ENCODE measurements around the gene HOXC6. TPM values are rescaled to one million over a fixed set of nuclear protein-coding genes. Genes with fewer than 3 reads are reported as not detected.

HOXC6 gene
- total and polyA plus RNA-seq, 8 donors = 0.46 to 2.0 (median 1.0) TPM; not detected in 5

DNA sequence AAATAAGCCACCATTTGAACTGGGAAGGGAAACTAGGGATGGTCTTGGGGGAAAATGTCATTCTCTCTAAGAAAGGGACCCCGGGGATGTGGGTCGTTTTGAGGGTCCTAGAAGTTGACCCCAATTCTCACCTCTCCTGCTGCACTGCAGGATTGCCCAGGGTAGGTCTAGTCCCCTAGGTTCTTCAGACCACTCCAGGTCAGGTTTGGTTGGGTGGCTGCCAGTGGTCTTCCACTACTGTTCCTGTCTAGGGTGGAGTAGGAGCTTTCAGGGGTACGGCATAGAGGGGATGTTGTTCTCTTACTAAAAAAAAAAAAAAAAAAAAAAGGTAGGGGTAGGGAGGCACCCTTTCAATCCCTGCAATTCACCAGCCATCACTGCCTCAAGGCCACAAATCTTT is 12.2 kb upstream of the HOXC6 start:
- peaks cover 40 to 100% (median 97%) of the 10 kb centered on the region in 3 donors for H3K27me3 ChIP-seq
- H3K36me3 ChIP-seq = no peaks in the 10 kb centered on the region
- peaks cover 0 to 5% (median 0%) of the 10 kb centered on the region in 4 donors for H3K9me3 ChIP-seq
- no peak for DNase-seq
- 4 to 19% (median 9%) methylated on average over 3 of the region's 3 CpGs for WGBS, 5 donors
- H3K27ac ChIP-seq = no peak overlapping the region
- H3K4me3 ChIP-seq = no peak overlapping the region
- intact Hi-C loops (cut with DNase I; ENCODE audit: low total_unique reads) = no loop called here
- TF ChIP-seq EP300 (IDR thresholded peaks at IDR 0.05) = no peak
- no peak for TF ChIP-seq POLR2AphosphoS5 (IDR thresholded peaks at IDR 0.05)
- TF ChIP-seq, protein P1, sequence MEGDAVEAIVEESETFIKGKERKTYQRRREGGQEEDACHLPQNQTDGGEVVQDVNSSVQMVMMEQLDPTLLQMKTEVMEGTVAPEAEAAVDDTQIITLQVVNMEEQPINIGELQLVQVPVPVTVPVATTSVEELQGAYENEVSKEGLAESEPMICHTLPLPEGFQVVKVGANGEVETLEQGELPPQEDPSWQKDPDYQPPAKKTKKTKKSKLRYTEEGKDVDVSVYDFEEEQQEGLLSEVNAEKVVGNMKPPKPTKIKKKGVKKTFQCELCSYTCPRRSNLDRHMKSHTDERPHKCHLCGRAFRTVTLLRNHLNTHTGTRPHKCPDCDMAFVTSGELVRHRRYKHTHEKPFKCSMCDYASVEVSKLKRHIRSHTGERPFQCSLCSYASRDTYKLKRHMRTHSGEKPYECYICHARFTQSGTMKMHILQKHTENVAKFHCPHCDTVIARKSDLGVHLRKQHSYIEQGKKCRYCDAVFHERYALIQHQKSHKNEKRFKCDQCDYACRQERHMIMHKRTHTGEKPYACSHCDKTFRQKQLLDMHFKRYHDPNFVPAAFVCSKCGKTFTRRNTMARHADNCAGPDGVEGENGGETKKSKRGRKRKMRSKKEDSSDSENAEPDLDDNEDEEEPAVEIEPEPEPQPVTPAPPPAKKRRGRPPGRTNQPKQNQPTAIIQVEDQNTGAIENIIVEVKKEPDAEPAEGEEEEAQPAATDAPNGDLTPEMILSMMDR (IDR thresholded peaks at IDR 0.05) = no peak
- no peak for TF ChIP-seq POLR2A (IDR thresholded peaks at IDR 0.05)
- peaks cover 28 to 59% (median 47%) of the 10 kb centered on the region in 4 donors for H3K4me1 ChIP-seq

DNA sequence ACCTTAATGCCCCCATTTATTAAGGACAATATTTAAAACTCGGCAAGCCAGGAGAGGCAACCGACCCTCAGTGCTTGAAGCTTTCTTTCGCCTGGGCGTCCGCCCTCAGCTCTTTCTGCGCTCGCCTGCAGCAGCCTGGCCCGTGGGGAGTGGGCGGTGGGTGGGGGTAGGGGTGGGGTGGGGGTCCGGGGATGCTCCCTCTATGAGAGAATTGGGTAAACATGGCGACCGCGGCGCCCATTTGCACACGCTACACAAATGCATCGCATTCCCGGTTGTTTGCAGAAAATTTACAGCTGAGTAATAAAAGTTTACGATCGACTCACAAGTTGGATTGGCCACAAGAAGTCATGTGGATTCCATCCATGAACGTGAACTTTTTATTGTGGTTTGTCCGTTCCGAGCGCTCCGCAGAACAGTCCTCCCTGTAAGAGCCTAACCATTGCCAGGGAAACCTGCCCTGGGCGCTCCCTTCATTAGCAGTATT is 11.7 kb upstream of the HOXC6 start:
- peak in 1 of 2 donors; percentile 37 for DNase-seq
- Histone ChIP-seq H3K27me3 (peaks cover 40 to 100% (median 97%) of the 10 kb centered on the region in 3 donors), H3K27ac (no peak overlapping the region), H3K36me3 (no peaks in the 10 kb centered on the region), H3K9me3 (peaks cover 0 to 5% (median 0%) of the 10 kb centered on the region in 4 donors), H3K4me1 (peaks cover 28 to 55% (median 45%) of the 10 kb centered on the region in 4 donors), H3K4me3 (peak overlapping the region in 1 of 4 donors; percentile 55)
- intact Hi-C loops (cut with DNase I; ENCODE audit: low total_unique reads) = no loop called here
- TF ChIP-seq POLR2AphosphoS5 (IDR thresholded peaks at IDR 0.05) (no peak), POLR2A (IDR thresholded peaks at IDR 0.05) (no peak), EP300 (IDR thresholded peaks at IDR 0.05) (no peak)
- TF ChIP-seq, protein P1 (IDR thresholded peaks at IDR 0.05) = no peak
- 4 to 9% (median 7%) methylated on average over 22 to 25 of the region's 25 CpGs for WGBS, 5 donors

DNA sequence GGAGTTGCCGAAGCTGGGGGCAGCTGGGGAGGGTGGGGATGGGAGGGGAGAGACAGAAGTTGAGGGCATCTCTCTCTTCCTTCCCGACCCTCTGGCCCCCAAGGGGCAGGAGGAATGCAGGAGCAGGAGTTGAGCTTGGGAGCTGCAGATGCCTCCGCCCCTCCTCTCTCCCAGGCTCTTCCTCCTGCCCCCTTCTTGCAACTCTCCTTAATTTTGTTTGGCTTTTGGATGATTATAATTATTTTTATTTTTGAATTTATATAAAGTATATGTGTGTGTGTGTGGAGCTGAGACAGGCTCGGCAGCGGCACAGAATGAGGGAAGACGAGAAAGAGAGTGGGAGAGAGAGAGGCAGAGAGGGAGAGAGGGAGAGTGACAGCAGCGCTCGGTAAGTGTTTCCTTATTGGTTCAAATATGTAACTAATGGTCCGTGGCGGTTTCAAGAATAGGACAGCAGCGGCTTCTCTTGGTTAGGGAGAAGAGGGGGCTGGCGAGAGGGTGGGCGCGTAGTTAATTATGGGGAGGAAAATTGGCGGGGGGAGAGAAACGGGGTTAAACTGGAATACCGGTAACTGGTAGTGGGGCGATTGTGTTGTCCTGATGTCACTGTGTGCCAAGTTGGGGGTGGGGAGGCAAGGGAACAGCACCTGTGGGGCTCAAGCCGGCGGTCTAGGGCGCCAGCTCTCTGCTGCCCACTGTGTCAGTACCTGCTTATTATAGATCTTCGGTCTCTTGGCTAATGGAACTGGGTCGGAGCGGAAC is 11.0 kb upstream of the HOXC6 start:
- Histone ChIP-seq H3K36me3 (no peaks in the 10 kb centered on the region), H3K27ac (peak overlapping the region in 1 of 5 donors; percentile 66), H3K9me3 (peaks cover 0 to 5% (median 0%) of the 10 kb centered on the region in 4 donors), H3K4me1 (peaks cover 28 to 54% (median 44%) of the 10 kb centered on the region in 4 donors), H3K4me3 (peak overlapping the region; percentile 43 to 55 (median 46)), H3K27me3 (peaks cover 40 to 100% (median 98%) of the 10 kb centered on the region in 3 donors)
- intact Hi-C loops (cut with DNase I; ENCODE audit: low total_unique reads) = no loop called here
- TF ChIP-seq POLR2A (IDR thresholded peaks at IDR 0.05) (no peak), POLR2AphosphoS5 (IDR thresholded peaks at IDR 0.05) (no peak), EP300 (IDR thresholded peaks at IDR 0.05) (no peak)
- TF ChIP-seq, protein P1 (IDR thresholded peaks at IDR 0.05) = no peak
- WGBS, 5 donors = 3 to 9% (median 5%) methylated on average over 24 of the region's 24 CpGs
- no peak for DNase-seq

DNA sequence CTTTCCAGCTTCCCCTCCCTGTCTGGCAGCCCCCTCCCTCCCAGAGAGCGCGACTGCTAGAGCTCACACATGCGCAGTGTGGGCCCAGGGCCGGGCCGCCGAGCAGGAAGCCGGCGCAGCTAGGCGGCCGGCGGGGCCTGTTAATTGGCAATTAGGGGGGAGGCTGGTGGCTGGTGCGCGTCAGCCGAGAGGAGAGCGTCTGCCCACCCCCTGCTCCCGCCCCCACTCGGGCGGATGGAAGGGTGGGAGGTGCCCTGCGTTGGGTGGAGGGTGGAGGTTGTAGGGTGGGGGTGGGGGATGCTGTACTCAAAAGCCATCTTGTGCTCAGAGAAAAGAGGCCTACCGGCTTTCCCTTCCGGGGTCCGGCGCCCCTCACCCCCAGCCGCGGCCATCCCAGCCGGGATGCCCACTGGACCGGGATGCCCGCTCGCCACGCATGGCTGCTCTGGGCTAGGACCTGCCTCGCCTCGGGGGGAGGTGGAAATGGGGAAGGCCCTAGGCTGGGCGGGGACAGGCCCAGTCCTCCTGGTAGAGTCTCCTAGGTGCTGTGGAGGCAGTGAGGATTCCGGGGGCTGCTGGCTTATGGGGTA is 10.3 kb upstream of the HOXC6 start:
- Histone ChIP-seq H3K9me3 (peaks cover 0 to 5% (median 0%) of the 10 kb centered on the region in 4 donors), H3K27ac (peak overlapping the region in 2 of 5 donors; percentile 11 to 66), H3K27me3 (peaks cover 35 to 100% (median 98%) of the 10 kb centered on the region in 3 donors), H3K36me3 (no peaks in the 10 kb centered on the region), H3K4me3 (peak overlapping the region; percentile 43 to 55 (median 46)), H3K4me1 (peaks cover 28 to 54% (median 44%) of the 10 kb centered on the region in 4 donors)
- intact Hi-C loops (cut with DNase I; ENCODE audit: low total_unique reads) = no loop called here
- WGBS, 5 donors = 0 to 20% (median 4%) methylated on average over 2 to 34 of the region's 34 CpGs
- TF ChIP-seq, protein P1 (IDR thresholded peaks at IDR 0.05) = no peak
- TF ChIP-seq POLR2A (IDR thresholded peaks at IDR 0.05) = no peak
- peak in 1 of 3 donors; percentile 36 for TF ChIP-seq POLR2AphosphoS5 (IDR thresholded peaks at IDR 0.05)
- no peak for TF ChIP-seq EP300 (IDR thresholded peaks at IDR 0.05)
- peak; percentile 67 to 91 for DNase-seq

All from stomach (tissue), 9 donors.